ENCODE results near the gene AP5Z1. TPM values are rescaled to one million over a fixed set of nuclear protein-coding genes. Genes with fewer than 3 reads are reported as not detected.
"Not testable (repeated sequence)": the region's sequence is repeated elsewhere in the genome, so short reads cannot be mapped to it uniquely, and the experiment has no call there.

AP5Z1 gene
- total RNA-seq, 2 experiments from 2014 or later = 32.8 to 35.0 TPM

- no peaks in the 10 kb centered on the region for H3K79me2 ChIP-seq (ENCODE audit: insufficient read depth, low read depth, low read length)
- no peak for TF ChIP-seq EZH2phosphoT487 (IDR thresholded peaks at IDR 0.05; ENCODE audit: borderline replicate concordance, low read depth, low read length)
- TF ChIP-seq CTCF (conservative IDR thresholded peaks at IDR 0.05; ENCODE audit: low read length) = no peak
- no peak overlapping the region for H3K27ac ChIP-seq (ENCODE audit: low read depth, low read length, poor library complexity, severe bottlenecking)
- no peaks in the 10 kb centered on the region for H4K20me1 ChIP-seq (ENCODE audit: insufficient read depth, low read length)
- ChIA-PET CTCF (ENCODE audit: unreplicated experiment) (no interaction called here), POLR2A (no interaction called here)
- H3K4me2 ChIP-seq (ENCODE audit: low read length) = no peak overlapping the region
- no TSS peak for BruUV-seq (replicated peaks)
- H3K4me3 ChIP-seq (ENCODE audit: low read depth, low read length, poor library complexity, severe bottlenecking) = no peak overlapping the region
- no peak overlapping the region for H2AFZ ChIP-seq (ENCODE audit: low read length)
- no peaks in the 10 kb centered on the region for H3K4me1 ChIP-seq (ENCODE audit: insufficient read depth, low read length, poor library complexity, severe bottlenecking)
- H3K9me2 ChIP-seq (ENCODE audit: insufficient read depth, low read length) = no peaks in the 10 kb centered on the region
- intact Hi-C loops (cut with micrococcal nuclease; ENCODE audit: unreplicated experiment) = no loop called here
- no peaks in the 10 kb centered on the region for H3K36me3 ChIP-seq (ENCODE audit: insufficient read depth, low read length)
- no peak for DNase-seq (ENCODE audit: low spot score)
- no peaks in the 10 kb centered on the region for H3K9me3 ChIP-seq (ENCODE audit: low read length)
Measured at GRCh38 chr7:4800926-4801838, 25.8 kb downstream of the AP5Z1 start.

- ChIA-PET POLR2A (no interaction called here), CTCF (ENCODE audit: unreplicated experiment) (no interaction called here)
- BruUV-seq (replicated peaks) = no TSS peak
- H2AFZ ChIP-seq (ENCODE audit: low read length) = no peak overlapping the region
- H3K79me2 ChIP-seq (ENCODE audit: insufficient read depth, low read depth, low read length) = no peaks in the 10 kb centered on the region
- H3K36me3 ChIP-seq (ENCODE audit: insufficient read depth, low read length) = no peaks in the 10 kb centered on the region
- no peak overlapping the region for H3K4me3 ChIP-seq (ENCODE audit: low read depth, low read length, poor library complexity, severe bottlenecking)
- intact Hi-C loops (cut with micrococcal nuclease; ENCODE audit: unreplicated experiment) = no loop called here
- no peaks in the 10 kb centered on the region for H4K20me1 ChIP-seq (ENCODE audit: insufficient read depth, low read length)
- no peak for TF ChIP-seq EZH2phosphoT487 (IDR thresholded peaks at IDR 0.05; ENCODE audit: borderline replicate concordance, low read depth, low read length)
- TF ChIP-seq CTCF (conservative IDR thresholded peaks at IDR 0.05; ENCODE audit: low read length) = no peak
- no peaks in the 10 kb centered on the region for H3K9me2 ChIP-seq (ENCODE audit: insufficient read depth, low read length)
- H3K4me1 ChIP-seq (ENCODE audit: insufficient read depth, low read length, poor library complexity, severe bottlenecking) = no peaks in the 10 kb centered on the region
- no peak overlapping the region for H3K4me2 ChIP-seq (ENCODE audit: low read length)
- H3K9me3 ChIP-seq (ENCODE audit: low read length) = no peaks in the 10 kb centered on the region
- no peak overlapping the region for H3K27ac ChIP-seq (ENCODE audit: low read depth, low read length, poor library complexity, severe bottlenecking)
- no peak for DNase-seq (ENCODE audit: low spot score)
Measured at GRCh38 chr7:4801839-4802231, 26.4 kb downstream of the AP5Z1 start.

- H3K27ac ChIP-seq (ENCODE audit: low read depth, low read length, poor library complexity, severe bottlenecking); H2AFZ ChIP-seq (ENCODE audit: low read length); H3K4me3 ChIP-seq (ENCODE audit: low read depth, low read length, poor library complexity, severe bottlenecking); H3K4me1 ChIP-seq (ENCODE audit: insufficient read depth, low read length, poor library complexity, severe bottlenecking); DNase-seq (ENCODE audit: low spot score); POLR2A ChIA-PET; H3K9me2 ChIP-seq (ENCODE audit: insufficient read depth, low read length); H3K9me3 ChIP-seq (ENCODE audit: low read length); H3K36me3 ChIP-seq (ENCODE audit: insufficient read depth, low read length); CTCF ChIA-PET (ENCODE audit: unreplicated experiment); BruUV-seq (replicated peaks); H3K4me2 ChIP-seq (ENCODE audit: low read length); intact Hi-C loops (cut with micrococcal nuclease; ENCODE audit: unreplicated experiment); H3K79me2 ChIP-seq (ENCODE audit: insufficient read depth, low read depth, low read length); H4K20me1 ChIP-seq (ENCODE audit: insufficient read depth, low read length): not testable (repeated sequence)
Measured at GRCh38 chr7:4802577-4802976, 27.2 kb downstream of the AP5Z1 start.
